IMR-90 (cell line): ENCODE results near the gene SRMS. TPM values are rescaled to one million over a fixed set of nuclear protein-coding genes. Genes with fewer than 3 reads are reported as not detected.

Source experiments
- ATAC-seq: fragments of 200-7000 bp; cut with Tn5 transposase; 2 replicates; pipeline ENCODE4 v1.9.1; 2020; ENCODE audit warnings: low read depth, mild to moderate bottlenecking, moderate library complexity
- BruUV-seq: library from RNA; stranded (reverse); fragments of 400-500 nt; replicated peaks from 2 replicates; lab custom pipeline; 2021; lab: Mats Ljungman, UMichigan
- CTCF ChIA-PET: fragments of 300-600 bp; formaldehyde crosslinking; extraction: SDS; loops from one replicate; lab custom pipeline; 2021; ENCODE audit warnings: antibody characterized with exemption; lab: Yijun Ruan, JAX
- POLR2A ChIA-PET: fragments of 300-600 bp; sonication (Branson Sonifier 250); formaldehyde crosslinking; loops from one replicate; lab custom pipeline; 2022; ENCODE audit warnings: antibody characterized with exemption; ENCODE audit not compliant: unreplicated experiment; lab: Charles Lee
- DNase-seq: peaks from one replicate; pipeline ENCODE4 v3.0.0; 2013
- H2AFZ ChIP-seq: replicated peaks from 2 replicates; pipeline ENCODE3; 2013; ENCODE audit warnings: low read length, mild to moderate bottlenecking; ENCODE audit not compliant: poor library complexity
- H2AK5ac ChIP-seq: 2 replicates; pipeline ENCODE4 v1.6.1; 2013; ENCODE audit warnings: low read depth, low read length, inconsistent platforms
- H2AK9ac ChIP-seq: replicated peaks from 2 replicates; pipeline ENCODE3; 2013; ENCODE audit warnings: mild to moderate bottlenecking, low read depth, low read length, moderate library complexity; ENCODE audit not compliant: poor library complexity
- H2BK120ac ChIP-seq: 2 replicates; pipeline ENCODE4 v1.6.1; 2013; ENCODE audit warnings: low read depth, low read length, inconsistent platforms
- H2BK15ac ChIP-seq: 3 replicates; pipeline ENCODE4 v1.6.1; 2013; ENCODE audit warnings: low read depth, low read length, inconsistent platforms
- H2BK20ac ChIP-seq: 2 replicates; pipeline ENCODE4 v1.6.1; 2013; ENCODE audit warnings: low read depth, mild to moderate bottlenecking, inconsistent platforms, low read length, moderate library complexity
- H2BK5ac ChIP-seq: 2 replicates; pipeline ENCODE4 v1.6.1; 2013; ENCODE audit warnings: mild to moderate bottlenecking, low read depth, low read length, inconsistent platforms; ENCODE audit not compliant: poor library complexity, severe bottlenecking
- H3K14ac ChIP-seq: replicated peaks from 2 replicates; pipeline ENCODE4 v1.6.1; 2013; ENCODE audit warnings: low read depth, low read length, inconsistent platforms
- H3K18ac ChIP-seq: 2 replicates; pipeline ENCODE4 v1.6.1; 2013; ENCODE audit warnings: low read depth, low read length, control low read depth
- H3K23ac ChIP-seq: 2 replicates; pipeline ENCODE4 v1.6.1; 2013; ENCODE audit warnings: low read depth, low read length, inconsistent platforms
- H3K27ac ChIP-seq: 2 replicates; pipeline ENCODE4 v1.5.1; 2013; ENCODE audit warnings: mild to moderate bottlenecking, control low read depth, low read length; ENCODE audit not compliant: insufficient read depth
- H3K27me3 ChIP-seq: 2 replicates; pipeline ENCODE4 v1.6.1; 2013; ENCODE audit warnings: low read length; ENCODE audit not compliant: control insufficient read depth, insufficient read depth
- H3K36me3 ChIP-seq: 2 replicates; pipeline ENCODE4 v1.6.1; 2013; ENCODE audit warnings: low read length, mixed read lengths; ENCODE audit not compliant: control insufficient read depth, insufficient read depth
- H3K4ac ChIP-seq: 2 replicates; pipeline ENCODE4 v1.6.1; 2013; ENCODE audit warnings: low read depth, low read length, inconsistent platforms
- H3K4me1 ChIP-seq: 2 replicates; pipeline ENCODE4 v1.6.1; 2013; ENCODE audit warnings: low read length, mixed read lengths; ENCODE audit not compliant: control insufficient read depth, insufficient read depth
- H3K4me2 ChIP-seq: 2 replicates; pipeline ENCODE4 v1.6.1; 2013; ENCODE audit warnings: low read depth, mild to moderate bottlenecking, control low read depth, low read length, moderate library complexity
- H3K4me3 ChIP-seq: 2 replicates; pipeline ENCODE4 v1.5.1; 2013; ENCODE audit warnings: low read depth, mild to moderate bottlenecking, control low read depth, low read length, moderate library complexity; ENCODE audit not compliant: insufficient read depth
- H3K56ac ChIP-seq: 2 replicates; pipeline ENCODE4 v1.6.1; 2013; ENCODE audit warnings: low read length, inconsistent platforms; ENCODE audit not compliant: insufficient read depth; ENCODE audit errors: extremely low read depth
- H3K79me1 ChIP-seq, 2 experiments: 2 replicates each; pipeline ENCODE4 v1.6.1; 2013; ENCODE audit warnings: low read length in 2 of 2, inconsistent platforms in 1 of 2, low read depth in 1 of 2
- H3K9ac ChIP-seq: 2 replicates; pipeline ENCODE4 v1.6.1; 2013; ENCODE audit warnings: low read depth, low read length, control low read depth
- H3K9me1 ChIP-seq: 2 replicates; pipeline ENCODE4 v1.6.1; 2013; ENCODE audit warnings: low read length, inconsistent platforms; ENCODE audit not compliant: insufficient read depth
- H3K9me3 ChIP-seq: 2 replicates; pipeline ENCODE4 v1.6.1; 2013; ENCODE audit warnings: low read length; ENCODE audit not compliant: control insufficient read depth, insufficient read depth
- H4K20me1 ChIP-seq: 2 replicates; pipeline ENCODE4 v1.6.1; 2013; ENCODE audit warnings: low read length, inconsistent platforms; ENCODE audit not compliant: insufficient read depth
- H4K5ac ChIP-seq: 2 replicates; pipeline ENCODE4 v1.6.1; 2013; ENCODE audit warnings: mild to moderate bottlenecking, low read depth, low read length, control low read depth
- H4K8ac ChIP-seq, 2 experiments: 2 replicates each; pipeline ENCODE4 v1.6.1; 2013; ENCODE audit warnings: low read depth in 2 of 2, low read length in 2 of 2, control low read depth in 1 of 2, inconsistent platforms in 1 of 2
- H4K91ac ChIP-seq: 2 replicates; pipeline ENCODE4 v1.6.1; 2013; ENCODE audit warnings: low read depth, low read length, inconsistent platforms; ENCODE audit not compliant: insufficient read depth
- BHLHE40 ChIP-seq: fragments of 150-350 bp; IDR thresholded peaks from 2 replicates; pipeline ENCODE4 v1.6.1; 2016; ENCODE audit warnings: mild to moderate bottlenecking, low read depth, low read length
- CEBPB ChIP-seq: IDR thresholded peaks from 2 replicates; pipeline ENCODE4 v1.6.1; 2012; ENCODE audit warnings: low read depth, low read length, improper control_type of control experiment
- FOS ChIP-seq: fragments of 150-350 bp; IDR thresholded peaks from 2 replicates; pipeline ENCODE4 v1.6.1; 2016; ENCODE audit warnings: low read depth, low read length
- MAFK ChIP-seq: IDR thresholded peaks from 2 replicates; pipeline ENCODE4 v1.6.1; 2012; ENCODE audit warnings: low read depth, low read length, improper control_type of control experiment
- MXI1 ChIP-seq: IDR thresholded peaks from 2 replicates; pipeline ENCODE4 v1.6.1; 2012; ENCODE audit warnings: low read depth, mild to moderate bottlenecking, low read length, moderate library complexity, borderline replicate concordance
- POLR2A ChIP-seq: IDR thresholded peaks from 2 replicates; pipeline ENCODE4 v1.6.1; 2012; ENCODE audit warnings: mild to moderate bottlenecking, low read depth, low read length
- SMC3 ChIP-seq: fragments of 150-350 bp; IDR thresholded peaks from 2 replicates; pipeline ENCODE4 v1.6.1; 2016; ENCODE audit warnings: low read depth, mild to moderate bottlenecking, antibody characterized with exemption, low read length, moderate library complexity
- USF2 ChIP-seq: fragments of 150-350 bp; IDR thresholded peaks from 2 replicates; pipeline ENCODE4 v1.6.1; 2017; ENCODE audit warnings: mild to moderate bottlenecking, antibody characterized with exemption, low read length, low read depth
- WGBS, 2 experiments: methylation state at CpG; one replicate each; pipeline versions ENCODE4 v1.1.5 to v1.1.7; 2013; ENCODE audit warnings: missing lambda C conversion rate in 2 of 2; ENCODE audit not compliant: insufficient read length in 1 of 2; ENCODE audit errors: extremely low coverage in 2 of 2; 5-methylcytosine and 5-hydroxymethylcytosine counted together
- dilution Hi-C: fragments of 300-500 bp; cut with HindIII; formaldehyde crosslinking; loops from one replicate; pipeline ENCODE4 v1.14.3; 2018; ENCODE audit warnings: low sequenced_read_pairs; ENCODE audit not compliant: unreplicated experiment
- in situ Hi-C: fragments of 300-500 bp; cut with MboI; formaldehyde crosslinking; loops from 3 replicates; pipeline ENCODE4 v1.14.3; 2019; ENCODE audit warnings: low sequenced_read_pairs, inconsistent platforms, mixed read lengths
- intact Hi-C: fragments of 100-400 bp; cut with micrococcal nuclease; formaldehyde crosslinking; loops from 2 replicates; pipeline ENCODE4 v1.10.0; 2022
- polyA plus RNA-seq, 3 experiments: library from polyadenylated mRNA; depleted of rRNA; stranded (reverse); fragments of >200 nt; gene quantifications; 2 replicates each; pipeline ENCODE4 v1.2.3, GENCODE V29; 2012; ENCODE audit warnings: low replicate concordance in 1 of 3
- total RNA-seq: library from RNA; depleted of rRNA; stranded (reverse); fragments of >200 nt; gene quantifications from 2 replicates; pipeline ENCODE4 v1.2.3, GENCODE V29; 2012
- TF ChIP-seq, protein P1 (sequence below): conservative IDR thresholded peaks from 2 replicates; pipeline ENCODE4 v1.5.1; 2012; ENCODE audit warnings: mild to moderate bottlenecking, low read depth, low read length, improper control_type of control experiment

Gene SRMS
- total and polyA plus RNA-seq, 2 of the 4 experiments (the other 2 are of a cell fraction), result not detected

DNA sequence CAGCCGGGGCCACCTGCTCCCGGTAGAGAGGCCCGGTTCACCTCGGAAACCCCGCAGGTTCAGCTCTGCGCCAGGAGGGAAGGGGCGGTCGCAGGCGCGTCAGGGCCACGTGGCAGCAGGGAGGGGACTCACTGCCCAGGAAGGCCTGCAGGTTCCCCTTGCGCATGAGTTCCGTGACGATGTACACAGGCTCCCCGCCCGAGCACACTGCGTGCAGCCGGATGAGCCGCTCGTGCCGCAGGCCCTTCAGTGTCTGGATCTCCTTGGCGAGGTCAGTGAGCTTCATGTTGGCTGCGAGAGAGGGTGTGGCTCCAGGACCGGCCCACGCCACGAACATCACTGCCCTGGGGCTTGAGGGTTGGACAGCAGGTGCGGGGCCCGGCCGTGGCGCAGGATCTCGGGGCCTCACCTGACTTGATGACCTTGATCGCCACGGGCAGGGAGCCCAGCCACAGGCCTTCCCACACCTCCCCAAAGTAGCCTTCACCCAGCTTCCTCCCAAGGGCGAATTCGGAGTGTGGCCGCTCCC lies 5.5 kb downstream of the SRMS start:
- no peak overlapping the region for H2AK5ac ChIP-seq
- no peak overlapping the region for H3K9ac ChIP-seq
- WGBS, 2 experiments, result 91% methylated on average over 18 of the region's 36 CpGs; no CpG with 5 or more reads in 1 of the 2 experiments
- H3K79me1 ChIP-seq, result no peaks in the 10 kb centered on the region
- no peak overlapping the region for H3K14ac ChIP-seq
- ChIA-PET POLR2A (no interaction called here), CTCF (no interaction called here)
- in situ Hi-C loops, result no loop called here
- intact Hi-C loops, result no loop called here
- DNase-seq (no peak), ATAC-seq (no peak)
- no peak overlapping the region for H4K91ac ChIP-seq
- H3K9me3 ChIP-seq, result no peaks in the 10 kb centered on the region
- TF ChIP-seq BHLHE40, result no peak
- no peak for TF ChIP-seq USF2
- TF ChIP-seq, protein P1, sequence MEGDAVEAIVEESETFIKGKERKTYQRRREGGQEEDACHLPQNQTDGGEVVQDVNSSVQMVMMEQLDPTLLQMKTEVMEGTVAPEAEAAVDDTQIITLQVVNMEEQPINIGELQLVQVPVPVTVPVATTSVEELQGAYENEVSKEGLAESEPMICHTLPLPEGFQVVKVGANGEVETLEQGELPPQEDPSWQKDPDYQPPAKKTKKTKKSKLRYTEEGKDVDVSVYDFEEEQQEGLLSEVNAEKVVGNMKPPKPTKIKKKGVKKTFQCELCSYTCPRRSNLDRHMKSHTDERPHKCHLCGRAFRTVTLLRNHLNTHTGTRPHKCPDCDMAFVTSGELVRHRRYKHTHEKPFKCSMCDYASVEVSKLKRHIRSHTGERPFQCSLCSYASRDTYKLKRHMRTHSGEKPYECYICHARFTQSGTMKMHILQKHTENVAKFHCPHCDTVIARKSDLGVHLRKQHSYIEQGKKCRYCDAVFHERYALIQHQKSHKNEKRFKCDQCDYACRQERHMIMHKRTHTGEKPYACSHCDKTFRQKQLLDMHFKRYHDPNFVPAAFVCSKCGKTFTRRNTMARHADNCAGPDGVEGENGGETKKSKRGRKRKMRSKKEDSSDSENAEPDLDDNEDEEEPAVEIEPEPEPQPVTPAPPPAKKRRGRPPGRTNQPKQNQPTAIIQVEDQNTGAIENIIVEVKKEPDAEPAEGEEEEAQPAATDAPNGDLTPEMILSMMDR, result no peak
- TF ChIP-seq CEBPB, result no peak
- TF ChIP-seq MXI1, result no peak
- TF ChIP-seq FOS, result no peak
- TF ChIP-seq MAFK, result no peak
- TF ChIP-seq SMC3, result no peak
- TF ChIP-seq POLR2A, result no peak
- no peak overlapping the region for H2BK120ac ChIP-seq
- no peaks in the 10 kb centered on the region for H3K36me3 ChIP-seq
- no TSS peak for BruUV-seq
- H3K27me3 ChIP-seq, result peaks cover 20% of the 10 kb centered on the region; the same call in 1 of the 2 replicates
- H3K56ac ChIP-seq, result no peak overlapping the region
- H3K18ac ChIP-seq, result no peak overlapping the region
- H2BK20ac ChIP-seq, result no peak overlapping the region
- no peak overlapping the region for H3K4me2 ChIP-seq
- H3K4me1 ChIP-seq, result peaks cover 3% of the 10 kb centered on the region; the same call in 1 of the 2 replicates
- no peak overlapping the region for H2BK5ac ChIP-seq
- H3K27ac ChIP-seq, result no peak overlapping the region
- dilution Hi-C loops, result no loop called here
- H3K4ac ChIP-seq, result no peak overlapping the region
- H3K23ac ChIP-seq, result no peak overlapping the region
- no peak overlapping the region for H2BK15ac ChIP-seq
- no peak overlapping the region for H2AFZ ChIP-seq
- no peaks in the 10 kb centered on the region for H4K20me1 ChIP-seq
- H4K8ac ChIP-seq, result no peak overlapping the region
- H3K9me1 ChIP-seq, result no peaks in the 10 kb centered on the region
- no peak overlapping the region for H2AK9ac ChIP-seq
- H4K5ac ChIP-seq, result no peak overlapping the region
- no peak overlapping the region for H3K4me3 ChIP-seq
